GM21825 (cell line): ENCODE measurements around the gene PIGU.

ENCODE experiments used
- ATAC-seq: cut with Tn5 transposase; IDR thresholded peaks from one replicate; pipeline ENCODE4 v1.9.1; 2021; ENCODE audit warnings: mild to moderate bottlenecking, moderate library complexity; ENCODE audit not compliant: unreplicated experiment

The PIGU gene

GRCh38 chr20:34560141-34560523 is 116.8 kb downstream of the PIGU start:
- ATAC-seq, result no peak

- no peak for ATAC-seq
Observed at GRCh38 chr20:34559311-34560140, 117.4 kb downstream of the PIGU start.

- peak; percentile 56 for ATAC-seq
Observed at GRCh38 chr20:34558320-34559218, 118.3 kb downstream of the PIGU start, which contains the start of gene MAP1LC3A. MAP1LC3A (plus strand) TSS chr20:34558718; CDS start chr20:34558869, 151 bp downstream.

GRCh38 chr20:34557936-34558319 is 119.0 kb downstream of the PIGU start:
- ATAC-seq, result no peak

GRCh38 chr20:34553366-34553867 is 123.5 kb downstream of the PIGU start:
- ATAC-seq, result no peak

GRCh38 chr20:34552569-34552968 is 124.3 kb downstream of the PIGU start:
- ATAC-seq, result no peak

GRCh38 chr20:34549929-34550305 is 127.0 kb downstream of the PIGU start:
- no peak for ATAC-seq

- no peak for ATAC-seq
Observed at GRCh38 chr20:34549291-34549928, 127.5 kb downstream of the PIGU start.

- no peak for ATAC-seq
Observed at GRCh38 chr20:34547844-34548613, 128.9 kb downstream of the PIGU start.

GRCh38 chr20:34546751-34547181 is 130.1 kb downstream of the PIGU start:
- no peak for ATAC-seq

GRCh38 chr20:34544109-34544796 is 132.6 kb downstream of the PIGU start:
- ATAC-seq, result no peak

- ATAC-seq, result no peak
Observed at GRCh38 chr20:34543463-34544056, 133.3 kb downstream of the PIGU start.

- no peak for ATAC-seq
Observed at GRCh38 chr20:34542439-34542838, 134.5 kb downstream of the PIGU start.

- no peak for ATAC-seq
Observed at GRCh38 chr20:34541917-34542316, 135.0 kb downstream of the PIGU start.

GRCh38 chr20:34541264-34541901 is 135.5 kb downstream of the PIGU start:
- ATAC-seq, result no peak

- no peak for ATAC-seq
Observed at GRCh38 chr20:34540596-34541263, 136.2 kb downstream of the PIGU start.

- no peak for ATAC-seq
Observed at GRCh38 chr20:34539756-34540155, 137.1 kb downstream of the PIGU start.

- ATAC-seq, result no peak
Observed at GRCh38 chr20:34538671-34539123, 138.2 kb downstream of the PIGU start.
